ENCODE measurements around the gene FSD1.

The FSD1 gene

GRCh38 chr19:4304538-4305256 is at the start of gene FSD1:
Gene FSD1 (plus strand): TSS chr19:4304598. CDS start chr19:4304747, 149 bp downstream.
- DNase-seq (ENCODE audit: low read depth) = no peak
- H3K4me3 ChIP-seq (ENCODE audit: low read length) = peak within 1 kb of the TSS; percentile 43
- TF ChIP-seq CTCF (conservative IDR thresholded peaks at IDR 0.05; ENCODE audit: low read depth, low read length) = no peak

GRCh38 chr19:4256563-4256962 is 47.8 kb upstream of the FSD1 start:
- TF ChIP-seq CTCF (conservative IDR thresholded peaks at IDR 0.05; ENCODE audit: low read depth, low read length) = peak; percentile 26
- DNase-seq (ENCODE audit: low read depth) = no peak
- no peak overlapping the region for H3K4me3 ChIP-seq (ENCODE audit: low read length)

GRCh38 chr19:4257025-4257424 is 47.4 kb upstream of the FSD1 start:
- TF ChIP-seq CTCF (conservative IDR thresholded peaks at IDR 0.05; ENCODE audit: low read depth, low read length) = no peak
- H3K4me3 ChIP-seq (ENCODE audit: low read length) = no peak overlapping the region
- no peak for DNase-seq (ENCODE audit: low read depth)

- no peak for TF ChIP-seq CTCF (conservative IDR thresholded peaks at IDR 0.05; ENCODE audit: low read depth, low read length)
- DNase-seq (ENCODE audit: low read depth) = no peak
- no peak overlapping the region for H3K4me3 ChIP-seq (ENCODE audit: low read length)
These were observed 46.2 kb upstream of the FSD1 start for GRCh38 chr19:4258181-4258580.

GRCh38 chr19:4260613-4261191 is 43.7 kb upstream of the FSD1 start:
- no peak for DNase-seq (ENCODE audit: low read depth)
- no peak for TF ChIP-seq CTCF (conservative IDR thresholded peaks at IDR 0.05; ENCODE audit: low read depth, low read length)
- H3K4me3 ChIP-seq (ENCODE audit: low read length) = no peak overlapping the region

- no peak for TF ChIP-seq CTCF (conservative IDR thresholded peaks at IDR 0.05; ENCODE audit: low read depth, low read length)
- no peak for DNase-seq (ENCODE audit: low read depth)
- no peak overlapping the region for H3K4me3 ChIP-seq (ENCODE audit: low read length)
These were observed 39.6 kb upstream of the FSD1 start for GRCh38 chr19:4264812-4265211.
